KMS-11 (cell line): ENCODE results near the gene MGMT.

Experiments used
- H2AFZ ChIP-seq: fragments of 200-600 bp; sonication (generic); 2 replicates; pipeline ENCODE4 v1.6.1; 2016; ENCODE audit warnings: antibody characterized with exemption, mixed run types, low read depth
- H3K27ac ChIP-seq: fragments of 200-600 bp; sonication (generic); 2 replicates; pipeline ENCODE4 v1.6.1; 2016; ENCODE audit warnings: mild to moderate bottlenecking, mixed run types
- H3K27me3 ChIP-seq: fragments of 200-600 bp; sonication (generic); 2 replicates; pipeline ENCODE4 v1.6.1; 2017; ENCODE audit warnings: mild to moderate bottlenecking, low read depth, mixed run types, moderate library complexity; ENCODE audit not compliant: insufficient read depth
- H3K36me3 ChIP-seq: fragments of 200-600 bp; sonication (generic); 2 replicates; pipeline ENCODE4 v1.6.1; 2017; ENCODE audit warnings: mild to moderate bottlenecking, mixed run types; ENCODE audit not compliant: insufficient read depth
- H3K4me1 ChIP-seq: fragments of 200-600 bp; sonication (generic); 2 replicates; pipeline ENCODE4 v1.6.1; 2016; ENCODE audit warnings: mild to moderate bottlenecking, low read depth, mixed run types; ENCODE audit not compliant: poor library complexity, severe bottlenecking
- H3K4me2 ChIP-seq: fragments of 200-600 bp; sonication (generic); 2 replicates; pipeline ENCODE4 v1.7.0; 2016; ENCODE audit warnings: mild to moderate bottlenecking, mixed run types
- H3K4me3 ChIP-seq: fragments of 200-600 bp; sonication (generic); IDR thresholded peaks from 2 replicates; pipeline ENCODE4 v1.6.1; 2017; ENCODE audit warnings: low read depth, low read length, mixed read lengths; ENCODE audit not compliant: insufficient read depth
- H3K79me2 ChIP-seq: fragments of 200-600 bp; sonication (generic); 2 replicates; pipeline ENCODE4 v1.6.1; 2016; ENCODE audit warnings: low read depth, mixed run types; ENCODE audit not compliant: insufficient read depth
- H3K9ac ChIP-seq: fragments of 200-600 bp; sonication (generic); 2 replicates; pipeline ENCODE4 v1.6.1; 2016; ENCODE audit warnings: mild to moderate bottlenecking, mixed run types
- H4K20me1 ChIP-seq: fragments of 200-600 bp; sonication (generic); 2 replicates; pipeline ENCODE4 v1.6.1; 2016; ENCODE audit warnings: mild to moderate bottlenecking, mixed run types; ENCODE audit not compliant: insufficient read depth
- TF ChIP-seq, protein P1 (sequence below): fragments of 200-600 bp; sonication (generic); conservative IDR thresholded peaks from 2 replicates; pipeline ENCODE4 v1.6.1; 2017; ENCODE audit warnings: low read depth, mild to moderate bottlenecking, antibody characterized with exemption, low read length, moderate library complexity, mixed read lengths

MGMT gene

DNA sequence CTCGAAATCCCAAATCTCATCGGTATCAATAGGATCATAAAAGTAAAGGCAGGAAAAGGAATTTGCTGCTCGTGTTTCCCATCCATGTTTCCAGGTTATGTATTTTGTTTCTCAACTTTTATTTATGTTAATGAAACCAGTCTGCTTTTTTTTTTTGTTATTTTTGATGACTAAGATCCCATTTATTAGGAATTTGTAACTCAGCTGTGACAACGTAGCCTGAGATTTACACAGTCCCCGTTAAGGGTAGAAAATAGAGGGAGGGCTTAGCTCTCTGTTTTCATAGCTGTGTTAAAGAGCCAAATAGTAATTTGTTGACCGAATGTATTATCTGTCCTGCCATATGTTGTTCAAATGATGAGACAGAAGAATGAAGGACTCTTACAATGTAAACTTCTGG, 164.0 kb downstream of the MGMT start:
- TF ChIP-seq, protein P1, sequence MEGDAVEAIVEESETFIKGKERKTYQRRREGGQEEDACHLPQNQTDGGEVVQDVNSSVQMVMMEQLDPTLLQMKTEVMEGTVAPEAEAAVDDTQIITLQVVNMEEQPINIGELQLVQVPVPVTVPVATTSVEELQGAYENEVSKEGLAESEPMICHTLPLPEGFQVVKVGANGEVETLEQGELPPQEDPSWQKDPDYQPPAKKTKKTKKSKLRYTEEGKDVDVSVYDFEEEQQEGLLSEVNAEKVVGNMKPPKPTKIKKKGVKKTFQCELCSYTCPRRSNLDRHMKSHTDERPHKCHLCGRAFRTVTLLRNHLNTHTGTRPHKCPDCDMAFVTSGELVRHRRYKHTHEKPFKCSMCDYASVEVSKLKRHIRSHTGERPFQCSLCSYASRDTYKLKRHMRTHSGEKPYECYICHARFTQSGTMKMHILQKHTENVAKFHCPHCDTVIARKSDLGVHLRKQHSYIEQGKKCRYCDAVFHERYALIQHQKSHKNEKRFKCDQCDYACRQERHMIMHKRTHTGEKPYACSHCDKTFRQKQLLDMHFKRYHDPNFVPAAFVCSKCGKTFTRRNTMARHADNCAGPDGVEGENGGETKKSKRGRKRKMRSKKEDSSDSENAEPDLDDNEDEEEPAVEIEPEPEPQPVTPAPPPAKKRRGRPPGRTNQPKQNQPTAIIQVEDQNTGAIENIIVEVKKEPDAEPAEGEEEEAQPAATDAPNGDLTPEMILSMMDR: no peak
- Histone ChIP-seq H3K27ac (no peak overlapping the region), H3K4me2 (no peak overlapping the region), H3K36me3 (no peaks in the 10 kb centered on the region), H3K79me2 (no peaks in the 10 kb centered on the region), H4K20me1 (no peaks in the 10 kb centered on the region), H3K4me1 (no peaks in the 10 kb centered on the region), H3K27me3 (no peaks in the 10 kb centered on the region), H3K4me3 (no peak overlapping the region), H2AFZ (no peak overlapping the region), H3K9ac (no peak overlapping the region)

DNA sequence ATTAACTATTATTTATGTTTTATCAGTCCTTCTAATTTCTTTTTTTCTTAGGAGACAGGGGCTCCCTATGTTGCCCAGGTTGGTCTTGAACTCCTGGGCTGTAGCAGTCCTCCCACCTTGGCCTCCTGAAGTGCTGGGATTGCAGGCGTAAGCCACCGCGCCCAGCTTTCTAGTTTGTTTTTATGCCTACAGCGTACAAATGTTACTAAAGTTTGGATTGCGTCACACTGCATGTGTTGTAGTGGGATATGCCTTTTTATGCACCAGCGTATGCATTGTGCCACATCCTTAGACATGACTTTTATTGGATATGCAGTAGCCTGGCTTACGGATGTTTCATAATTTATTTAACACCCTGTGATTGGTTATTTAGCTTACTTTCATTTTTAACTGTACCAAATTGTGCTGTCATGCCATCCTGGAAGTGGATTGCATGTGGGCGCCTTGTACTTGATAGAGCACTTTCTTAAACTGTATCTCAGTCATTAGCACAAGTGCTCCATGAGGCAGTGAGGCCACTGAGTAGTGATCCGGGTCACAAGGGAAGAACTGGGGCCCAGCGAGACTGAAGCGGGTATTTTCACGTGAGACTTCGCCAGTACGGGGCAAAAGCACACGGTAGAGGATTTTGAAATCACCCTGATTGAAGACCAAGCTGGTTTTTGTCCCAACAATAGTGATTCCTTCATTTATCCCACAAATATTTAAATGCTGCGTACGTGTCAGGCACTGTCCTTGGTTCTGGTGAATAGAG, 165.0 kb downstream of the MGMT start:
- H3K36me3 ChIP-seq: no peaks in the 10 kb centered on the region
- no peak overlapping the region for H2AFZ ChIP-seq
- no peak overlapping the region for H3K4me2 ChIP-seq
- no peak overlapping the region for H3K4me3 ChIP-seq
- H3K79me2 ChIP-seq: no peaks in the 10 kb centered on the region
- no peaks in the 10 kb centered on the region for H4K20me1 ChIP-seq
- H3K9ac ChIP-seq: no peak overlapping the region
- TF ChIP-seq, protein P1: no peak
- H3K27ac ChIP-seq: no peak overlapping the region
- H3K4me1 ChIP-seq: no peaks in the 10 kb centered on the region
- H3K27me3 ChIP-seq: no peaks in the 10 kb centered on the region

DNA sequence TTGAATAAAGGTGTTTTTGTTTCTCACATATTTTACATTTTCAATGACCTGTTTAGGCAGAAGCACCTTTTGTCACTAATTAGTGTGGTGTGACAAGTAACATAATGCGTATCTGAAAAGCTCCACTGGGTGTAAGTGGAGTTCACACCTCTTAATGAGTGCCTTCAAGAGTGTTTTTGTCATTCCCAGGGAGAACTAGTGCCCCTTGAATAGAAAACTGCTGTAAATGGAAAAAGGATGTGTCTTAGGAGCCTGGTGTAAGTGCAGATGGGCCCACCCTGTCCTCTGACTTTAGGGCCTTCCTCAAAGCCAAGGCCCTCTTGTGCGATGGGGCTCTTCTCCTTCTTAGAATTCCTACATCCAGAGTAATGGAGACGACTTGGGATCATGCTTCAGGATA, 170.0 kb downstream of the MGMT start:
- TF ChIP-seq, protein P1: no peak
- H3K4me3 ChIP-seq: no peak overlapping the region
- H3K9ac ChIP-seq: no peak overlapping the region
- H3K27ac ChIP-seq: no peak overlapping the region
- no peaks in the 10 kb centered on the region for H3K4me1 ChIP-seq
- H3K4me2 ChIP-seq: no peak overlapping the region
- no peaks in the 10 kb centered on the region for H3K36me3 ChIP-seq
- H4K20me1 ChIP-seq: no peaks in the 10 kb centered on the region
- no peak overlapping the region for H2AFZ ChIP-seq
- no peaks in the 10 kb centered on the region for H3K27me3 ChIP-seq
- no peaks in the 10 kb centered on the region for H3K79me2 ChIP-seq

DNA sequence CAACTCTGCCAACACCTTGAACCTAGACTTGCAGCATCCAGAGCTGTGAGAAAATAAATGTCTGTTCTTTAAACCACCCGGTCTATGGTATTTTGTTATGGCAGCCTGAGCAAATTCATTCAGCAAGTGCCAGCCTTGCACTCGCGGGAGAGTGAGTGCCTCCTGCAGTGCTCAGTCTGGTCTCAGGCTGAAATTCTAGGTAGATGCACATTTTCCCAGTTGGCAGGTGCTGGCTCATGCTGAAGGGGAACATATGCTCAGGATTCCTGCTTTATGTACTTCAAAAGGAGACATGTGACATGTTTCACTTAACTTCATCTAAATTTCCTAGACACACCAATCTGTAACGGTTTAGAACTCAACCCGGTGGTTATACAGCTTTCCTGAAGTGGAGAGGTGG, 170.8 kb downstream of the MGMT start:
- no peak overlapping the region for H3K9ac ChIP-seq
- no peaks in the 10 kb centered on the region for H3K4me1 ChIP-seq
- H4K20me1 ChIP-seq: no peaks in the 10 kb centered on the region
- H3K4me3 ChIP-seq: no peak overlapping the region
- H3K27me3 ChIP-seq: no peaks in the 10 kb centered on the region
- no peaks in the 10 kb centered on the region for H3K36me3 ChIP-seq
- no peaks in the 10 kb centered on the region for H3K79me2 ChIP-seq
- H3K4me2 ChIP-seq: no peak overlapping the region
- TF ChIP-seq, protein P1: no peak
- no peak overlapping the region for H3K27ac ChIP-seq
- no peak overlapping the region for H2AFZ ChIP-seq
